HG03432 (cell line): Measurements from ENCODE around the gene ANP32B.
"Not testable (repeated sequence)": the region's sequence is repeated elsewhere in the genome, so short reads cannot be mapped to it uniquely, and the experiment has no call there.

ENCODE experiments used
- ATAC-seq: cut with Tn5 transposase; IDR thresholded peaks from one replicate; pipeline ENCODE4 v1.9.1; 2021; ENCODE audit warnings: mild to moderate bottlenecking, moderate library complexity; ENCODE audit not compliant: unreplicated experiment

Gene ANP32B

GRCh38 chr9:97991818-97992217 lies 8.7 kb downstream of the ANP32B start:
- ATAC-seq = no peak

GRCh38 chr9:97992219-97992618 lies 9.1 kb downstream of the ANP32B start:
- no peak for ATAC-seq

GRCh38 chr9:97993000-97993399 lies 9.9 kb downstream of the ANP32B start:
- no peak for ATAC-seq

- ATAC-seq = no peak
These were observed 11.6 kb downstream of the ANP32B start for GRCh38 chr9:97994703-97995102.

- not testable (repeated sequence) for ATAC-seq
These were observed 13.5 kb downstream of the ANP32B start for GRCh38 chr9:97996676-97997075.

GRCh38 chr9:97997330-97998276 lies 14.5 kb downstream of the ANP32B start:
- no peak for ATAC-seq

- no peak for ATAC-seq
These were observed 19.7 kb downstream of the ANP32B start for GRCh38 chr9:98002808-98003207.

GRCh38 chr9:98006127-98006796 lies 23.1 kb downstream of the ANP32B start:
- no peak for ATAC-seq

GRCh38 chr9:98007251-98007928 lies 24.2 kb downstream of the ANP32B start:
- no peak for ATAC-seq

- no peak for ATAC-seq
These were observed 25.6 kb downstream of the ANP32B start for GRCh38 chr9:98008764-98009163.

- ATAC-seq = no peak
These were observed 26.3 kb downstream of the ANP32B start for GRCh38 chr9:98009437-98009836.

GRCh38 chr9:98009936-98010335 lies 26.8 kb downstream of the ANP32B start:
- ATAC-seq = no peak

- peak; percentile 93 for ATAC-seq
These were observed 27.3 kb downstream of the ANP32B start for GRCh38 chr9:98010445-98010844.

GRCh38 chr9:98011122-98011521 lies 28.0 kb downstream of the ANP32B start:
- no peak for ATAC-seq

GRCh38 chr9:98016137-98016680 lies 33.1 kb downstream of the ANP32B start:
- no peak for ATAC-seq

GRCh38 chr9:98017306-98017705 lies 34.2 kb downstream of the ANP32B start:
- no peak for ATAC-seq

GRCh38 chr9:98018347-98018746 lies 35.2 kb downstream of the ANP32B start:
- no peak for ATAC-seq

- ATAC-seq = no peak
These were observed 36.0 kb downstream of the ANP32B start for GRCh38 chr9:98019098-98019497.

- ATAC-seq = not testable (repeated sequence)
These were observed 36.7 kb downstream of the ANP32B start for GRCh38 chr9:98019869-98020268.

- no peak for ATAC-seq
These were observed 37.5 kb downstream of the ANP32B start for GRCh38 chr9:98020476-98021145.
